ENCODE data around the gene TUT1. TPM values are rescaled to one million over a fixed set of nuclear protein-coding genes. Genes with fewer than 3 reads are reported as not detected.
"Not testable (repeated sequence)": the region's sequence is repeated elsewhere in the genome, so short reads cannot be mapped to it uniquely, and the experiment has no call there.

TUT1 gene
- total RNA-seq, 2 experiments from 2014 or later = 27.2 to 38.2 TPM

- H3K4me1 Mint-ChIP-seq = peaks cover 82% of the 10 kb centered on the region
- POLR2A ChIA-PET = interaction anchor here (0.6 to 7.2 kb wide), 18 partner anchors 11 to 368 kb away, joined by 4 to 97 read pairs (median 6); partner anchors contain the start of genes AHNAK, C11orf98, CSKMT and EEF1G
- H3K36me3 Mint-ChIP-seq = peaks cover 12% of the 10 kb centered on the region
- H3K27ac Mint-ChIP-seq = peak overlapping the region; percentile 97
- ATAC-seq (ENCODE audit: low read depth) (peak; percentile 79), DNase-seq (peak; percentile 87)
- H3K4me3 Mint-ChIP-seq = peak overlapping the region; percentile 79
- H3K9me3 Mint-ChIP-seq = no peaks in the 10 kb centered on the region
- no peaks in the 10 kb centered on the region for H3K27me3 Mint-ChIP-seq
Observed at GRCh38 chr11:62556108-62556874, 35.0 kb downstream of the TUT1 start.

- peak overlapping the region; percentile 79 for H3K4me3 Mint-ChIP-seq
- peaks cover 4% of the 10 kb centered on the region for H3K27me3 Mint-ChIP-seq
- H3K27ac Mint-ChIP-seq = peak overlapping the region; percentile 97
- ATAC-seq (ENCODE audit: low read depth) = peak; percentile 8
- peaks cover 12% of the 10 kb centered on the region for H3K36me3 Mint-ChIP-seq
- no peaks in the 10 kb centered on the region for H3K9me3 Mint-ChIP-seq
- POLR2A ChIA-PET = interaction anchor here (0.7 to 7.2 kb wide), 13 partner anchors 10 to 1715 kb away, joined by 3 to 97 read pairs (median 5); partner anchors contain the start of genes AHNAK, C11orf98, CSKMT and EEF1G
- DNase-seq = peak; percentile 58
- peaks cover 81% of the 10 kb centered on the region for H3K4me1 Mint-ChIP-seq
Observed at GRCh38 chr11:62555464-62556107, 35.7 kb downstream of the TUT1 start.

DNA sequence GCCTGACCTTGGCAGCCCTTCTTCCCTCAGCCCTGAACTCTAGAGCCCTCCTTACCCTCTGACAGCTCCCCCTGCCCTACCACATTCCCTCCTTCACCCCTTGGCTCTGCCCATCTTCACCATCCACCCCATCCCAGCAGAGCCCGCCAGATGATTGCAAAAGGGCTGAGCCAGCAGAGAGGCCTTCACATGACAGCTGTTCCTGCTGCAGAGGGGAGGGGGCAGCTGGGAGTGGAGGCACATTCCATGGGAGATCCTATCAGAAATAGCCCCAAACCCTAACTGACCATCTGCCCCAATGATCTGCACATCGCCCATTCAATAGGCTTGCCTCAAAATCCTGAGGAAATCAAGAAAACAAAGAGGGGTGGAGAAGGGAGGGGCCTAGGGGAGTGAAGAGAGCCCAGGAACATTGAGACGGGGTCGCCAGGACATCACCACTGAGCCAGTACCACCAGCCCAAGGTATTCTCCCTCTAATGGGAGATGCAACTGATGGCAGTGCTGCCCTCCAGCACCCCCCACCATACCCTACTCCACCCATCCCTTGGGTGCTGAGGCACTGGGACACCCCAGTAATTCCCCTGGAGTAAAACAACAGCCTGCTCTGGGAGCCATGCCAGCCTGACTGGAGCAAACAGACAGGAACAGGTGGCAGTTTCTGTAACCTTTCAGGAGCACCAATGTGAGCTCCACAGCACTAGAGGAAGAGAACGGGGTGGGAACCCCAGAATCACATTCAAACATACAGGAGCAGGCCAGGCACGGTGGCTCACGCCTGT lies 36.7 kb downstream of the TUT1 start:
- no peaks in the 10 kb centered on the region for H3K9me3 Mint-ChIP-seq
- peak overlapping the region; percentile 97 for H3K27ac Mint-ChIP-seq
- DNase-seq (no peak), ATAC-seq (ENCODE audit: low read depth) (no peak)
- peaks cover 74% of the 10 kb centered on the region for H3K4me1 Mint-ChIP-seq
- peaks cover 7% of the 10 kb centered on the region for H3K36me3 Mint-ChIP-seq
- H3K4me3 Mint-ChIP-seq = peak overlapping the region; percentile 24
- POLR2A ChIA-PET = interaction anchor here (1.0 to 7.2 kb wide), 9 partner anchors 9 to 287 kb away, joined by 3 to 97 read pairs (median 8); partner anchors contain the start of genes AHNAK, C11orf98, CSKMT and INTS5
- H3K27me3 Mint-ChIP-seq = peaks cover 14% of the 10 kb centered on the region

DNA sequence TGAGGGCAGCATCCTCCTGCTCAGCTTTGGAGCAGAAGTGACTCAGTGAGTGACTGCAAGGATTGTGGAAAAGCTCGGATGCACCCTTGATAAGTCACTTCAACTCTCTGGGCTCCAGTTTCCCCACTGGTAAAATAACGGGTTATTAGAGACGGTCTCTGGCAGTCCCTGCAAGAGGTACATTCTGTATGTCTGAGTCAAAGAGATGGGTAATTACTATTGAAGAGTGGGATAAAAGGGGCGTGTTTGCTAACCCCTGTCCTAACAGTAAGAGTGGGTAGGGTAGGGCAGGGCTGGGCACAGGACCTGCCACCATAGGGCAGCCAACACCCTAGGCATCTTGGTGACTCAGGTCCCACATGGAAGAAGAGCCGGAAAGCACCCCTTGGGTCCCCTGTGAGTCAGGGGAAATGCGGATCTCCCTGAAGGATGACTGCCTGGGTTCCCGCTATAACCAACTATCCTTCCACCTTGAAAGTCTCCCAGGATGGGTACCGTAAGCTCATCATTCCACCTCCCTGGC lies 37.4 kb downstream of the TUT1 start:
- Mint-ChIP-seq H3K36me3 (peaks cover under 1% of the 10 kb centered on the region), H3K27me3 (peaks cover 20% of the 10 kb centered on the region), H3K4me3 (no peak overlapping the region), H3K4me1 (peaks cover 69% of the 10 kb centered on the region), H3K27ac (peak overlapping the region; percentile 97), H3K9me3 (no peaks in the 10 kb centered on the region)
- POLR2A ChIA-PET = interaction anchor here (1.0 to 7.2 kb wide), 6 partner anchors 9 to 126 kb away, joined by 5 to 97 read pairs (median 10); partner anchors contain the start of genes AHNAK, EEF1G, INTS5 and MTA2
- no peak for ATAC-seq (ENCODE audit: low read depth)
- no peak for DNase-seq

GRCh38 chr11:62553080-62553838 lies 38.1 kb downstream of the TUT1 start:
- DNase-seq = peak; percentile 70

GRCh38 chr11:62552485-62553079 lies 38.7 kb downstream of the TUT1 start:
- Mint-ChIP-seq H3K27me3 (peaks cover 34% of the 10 kb centered on the region), H3K9me3 (no peaks in the 10 kb centered on the region), H3K4me3 (peak overlapping the region; percentile 54), H3K36me3 (no peaks in the 10 kb centered on the region), H3K27ac (peak overlapping the region; percentile 97), H3K4me1 (peaks cover 66% of the 10 kb centered on the region)
- ATAC-seq (ENCODE audit: low read depth) (no peak), DNase-seq (no peak)
- POLR2A ChIA-PET = interaction anchor here (0.6 to 7.2 kb wide), 15 partner anchors 7 to 329 kb away, joined by 3 to 97 read pairs (median 5); partner anchors contain the start of genes AHNAK, B3GAT3, C11orf98 and CSKMT

More at GRCh38 chr11:62553080-62553838, 38.1 kb downstream of the TUT1 start:
- H3K4me3 Mint-ChIP-seq = peak overlapping the region; percentile 54
- H3K27ac Mint-ChIP-seq = peak overlapping the region; percentile 97
- H3K36me3 Mint-ChIP-seq = no peaks in the 10 kb centered on the region
- POLR2A ChIA-PET = interaction anchor here (0.7 to 7.2 kb wide), 10 partner anchors 8 to 151 kb away, joined by 3 to 97 read pairs (median 6); partner anchors contain the start of genes AHNAK, C11orf98, CSKMT and EEF1G
- H3K4me1 Mint-ChIP-seq = peaks cover 67% of the 10 kb centered on the region
- H3K27me3 Mint-ChIP-seq = peaks cover 27% of the 10 kb centered on the region
- no peaks in the 10 kb centered on the region for H3K9me3 Mint-ChIP-seq
- peak; percentile 8 for ATAC-seq (ENCODE audit: low read depth)

DNA sequence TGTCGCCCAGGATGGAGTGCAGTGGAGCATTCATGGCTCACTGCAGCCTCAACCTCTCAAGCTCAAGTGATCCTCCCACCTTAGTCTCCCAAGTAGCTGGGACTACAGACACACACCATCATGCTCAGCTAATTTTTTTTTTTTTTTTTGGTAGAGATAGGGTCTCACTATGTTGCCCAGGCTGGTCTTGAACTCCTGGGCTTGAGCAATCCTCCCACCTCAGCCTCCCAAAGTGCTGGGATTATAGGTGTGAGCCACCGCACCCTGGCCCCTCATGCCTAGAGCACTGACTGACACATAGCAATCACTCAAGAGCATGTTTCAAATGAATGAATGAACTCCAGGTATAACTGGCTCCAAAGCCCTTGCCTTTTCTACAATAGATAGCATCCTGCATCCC lies 40.8 kb downstream of the TUT1 start:
- H3K4me3 Mint-ChIP-seq; DNase-seq; ATAC-seq (ENCODE audit: low read depth); H3K9me3 Mint-ChIP-seq; H3K36me3 Mint-ChIP-seq; H3K27ac Mint-ChIP-seq: not testable (repeated sequence)
- H3K4me1 Mint-ChIP-seq = peaks cover 51% of the 10 kb centered on the region
- H3K27me3 Mint-ChIP-seq = peaks cover 39% of the 10 kb centered on the region
- POLR2A ChIA-PET = interaction anchor here (0.8 kb wide), 1 partner anchor 114 kb away, joined by 3 read pairs; the partner anchor contains the start of genes C11orf98 and CSKMT

DNA sequence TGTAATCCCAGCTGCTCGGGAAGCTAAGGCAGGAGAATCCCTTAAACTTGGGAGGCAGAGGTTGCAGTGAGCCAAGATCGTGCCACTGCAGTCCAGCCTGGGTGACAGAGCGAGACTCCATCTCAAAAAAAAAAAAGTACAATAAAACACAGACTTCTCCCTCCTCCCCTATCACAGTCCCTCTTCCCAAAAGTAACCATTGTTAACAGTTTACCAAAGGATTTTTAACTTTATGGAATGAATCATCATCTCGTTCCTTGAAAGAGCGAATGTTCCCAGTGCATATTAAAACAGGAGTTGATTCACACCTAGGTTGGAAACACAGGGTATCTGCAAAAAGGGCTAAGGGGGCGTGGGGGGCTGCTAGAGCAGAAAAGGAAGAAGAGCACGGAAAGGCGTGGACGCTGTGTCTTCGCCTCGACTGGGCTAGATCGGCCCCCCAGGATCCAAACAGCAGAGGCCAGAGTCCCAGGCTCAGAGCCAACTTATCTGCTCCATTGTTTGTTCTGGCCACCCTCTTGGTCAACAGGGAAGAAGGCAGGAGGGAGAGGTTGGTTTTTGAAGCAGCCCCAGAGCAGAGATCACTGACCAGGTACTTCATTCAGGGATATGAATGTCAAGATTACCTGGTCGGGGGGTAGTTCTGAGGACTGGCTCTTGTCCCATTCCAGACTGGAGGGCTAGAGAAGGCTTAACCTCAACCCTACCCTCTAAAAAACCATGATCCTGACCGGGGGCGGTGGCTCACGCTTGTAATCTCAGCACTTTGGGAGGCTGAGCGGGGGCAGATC lies 42.6 kb downstream of the TUT1 start:
- Mint-ChIP-seq H3K36me3 (no peaks in the 10 kb centered on the region), H3K27ac (no peak overlapping the region), H3K4me3 (no peak overlapping the region), H3K9me3 (no peaks in the 10 kb centered on the region), H3K4me1 (peaks cover 45% of the 10 kb centered on the region), H3K27me3 (peaks cover 39% of the 10 kb centered on the region)
- DNase-seq = no peak
- ATAC-seq (ENCODE audit: low read depth) = no peak
- POLR2A ChIA-PET = interaction anchor here (2.5 kb wide), 1 partner anchor 25 kb away, joined by 6 read pairs; the partner anchor contains the start of gene EEF1G

DNA sequence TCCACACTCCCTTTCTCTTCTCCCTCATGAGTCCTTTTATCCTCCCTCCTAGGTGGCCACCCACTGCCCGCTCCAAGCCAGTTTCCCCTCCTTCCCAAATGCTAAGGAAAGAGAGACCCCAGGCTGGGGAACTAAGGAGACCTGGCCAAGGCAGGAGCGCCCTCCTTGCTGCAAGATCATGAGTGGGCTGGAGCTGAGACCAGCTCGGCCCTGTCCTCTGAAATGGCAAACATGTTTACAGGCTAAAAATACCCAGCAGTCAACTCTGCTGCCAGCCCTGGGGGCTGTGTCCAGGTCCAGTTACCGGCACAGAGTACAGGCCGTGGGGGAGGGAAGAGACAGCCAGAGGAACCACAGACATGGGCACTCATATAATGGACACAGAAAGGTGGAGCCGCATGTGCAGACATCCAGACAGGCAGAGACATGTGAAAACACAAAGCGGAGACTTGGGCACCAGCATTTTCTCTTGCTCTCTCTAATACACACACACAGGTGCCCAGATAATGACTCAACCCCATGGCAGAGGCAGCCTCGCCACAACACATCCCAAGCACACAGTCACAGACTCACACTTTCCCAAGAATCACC lies 43.5 kb downstream of the TUT1 start:
- no peak for ATAC-seq (ENCODE audit: low read depth)

GRCh38 chr11:62546929-62547625 lies 44.2 kb downstream of the TUT1 start:
- H3K27me3 Mint-ChIP-seq = peaks cover 39% of the 10 kb centered on the region
- DNase-seq (no peak), ATAC-seq (ENCODE audit: low read depth) (peak; percentile 1)
- H3K27ac Mint-ChIP-seq = peak overlapping the region; percentile 67
- H3K4me3 Mint-ChIP-seq = peak overlapping the region; percentile 75
- H3K4me1 Mint-ChIP-seq = peaks cover 46% of the 10 kb centered on the region
- H3K9me3 Mint-ChIP-seq = no peaks in the 10 kb centered on the region
- H3K36me3 Mint-ChIP-seq = no peaks in the 10 kb centered on the region
- POLR2A ChIA-PET = interaction anchor here (0.6 to 6.0 kb wide), 6 partner anchors 8 to 164 kb away, joined by 3 to 97 read pairs (median 5); partner anchors contain the start of genes EEF1G and TUT1

More for the DNA sequence above, 43.5 kb downstream of the TUT1 start:
- DNase-seq = no peak
- Mint-ChIP-seq H3K9me3 (no peaks in the 10 kb centered on the region), H3K27me3 (peaks cover 39% of the 10 kb centered on the region), H3K4me3 (peak overlapping the region; percentile 75), H3K36me3 (no peaks in the 10 kb centered on the region), H3K27ac (peak overlapping the region; percentile 67), H3K4me1 (peaks cover 46% of the 10 kb centered on the region)
- POLR2A ChIA-PET = interaction anchor here (1.4 to 6.0 kb wide), 4 partner anchors 7 to 146 kb away, joined by 3 to 97 read pairs (median 10); partner anchors contain the start of genes EEF1G and TUT1
